HG03039 (cell line): ENCODE results near the gene DACH1.
"Not testable (repeated sequence)": the region's sequence is repeated elsewhere in the genome, so short reads cannot be mapped to it uniquely, and the experiment has no call there.

Source experiments
- ATAC-seq: cut with Tn5 transposase; IDR thresholded peaks from one replicate; pipeline ENCODE4 v1.9.1; 2021; ENCODE audit warnings: mild to moderate bottlenecking, moderate library complexity; ENCODE audit not compliant: unreplicated experiment

The DACH1 gene

GRCh38 chr13:71866335-71867130, 471 bp downstream of the DACH1 start:
- no peak for ATAC-seq

- no peak for ATAC-seq
Observed at GRCh38 chr13:71865874-71866334, 1.1 kb downstream of the DACH1 start.

GRCh38 chr13:71864986-71865873, 1.8 kb downstream of the DACH1 start:
- no peak for ATAC-seq

GRCh38 chr13:71864094-71864985, 2.7 kb downstream of the DACH1 start:
- ATAC-seq: no peak

- no peak for ATAC-seq
Observed at GRCh38 chr13:71863254-71863865, 3.6 kb downstream of the DACH1 start.

- ATAC-seq: no peak
Observed at GRCh38 chr13:71862459-71862943, 4.5 kb downstream of the DACH1 start.

GRCh38 chr13:71861769-71862458, 5.1 kb downstream of the DACH1 start:
- no peak for ATAC-seq

- no peak for ATAC-seq
Observed at GRCh38 chr13:71860547-71861138, 6.4 kb downstream of the DACH1 start.

- no peak for ATAC-seq
Observed at GRCh38 chr13:71858647-71859046, 8.4 kb downstream of the DACH1 start.

- no peak for ATAC-seq
Observed at GRCh38 chr13:71856548-71857043, 10.4 kb downstream of the DACH1 start.

GRCh38 chr13:71854401-71854800, 12.6 kb downstream of the DACH1 start:
- ATAC-seq: no peak

- no peak for ATAC-seq
Observed at GRCh38 chr13:71853725-71854124, 13.3 kb downstream of the DACH1 start.

- ATAC-seq: no peak
Observed at GRCh38 chr13:71852736-71853135, 14.3 kb downstream of the DACH1 start.

GRCh38 chr13:71851498-71852409, 15.2 kb downstream of the DACH1 start:
- no peak for ATAC-seq

GRCh38 chr13:71842003-71842402, 25.0 kb downstream of the DACH1 start:
- no peak for ATAC-seq

GRCh38 chr13:71838842-71839241, 28.2 kb downstream of the DACH1 start:
- ATAC-seq: no peak

- not testable (repeated sequence) for ATAC-seq
Observed at GRCh38 chr13:71837582-71837981, 29.4 kb downstream of the DACH1 start.

- ATAC-seq: no peak
Observed at GRCh38 chr13:71831716-71832115, 35.3 kb downstream of the DACH1 start.
